NCI-H446 treated with DMSO at 0.1 percent for 48 hours (cell line): ENCODE data around the gene PAMR1.

ENCODE experiments used
- DNase-seq: peaks from one replicate; lab custom pipeline; 2025; lab: John Stamatoyannopoulos, UW

PAMR1 gene

DNA sequence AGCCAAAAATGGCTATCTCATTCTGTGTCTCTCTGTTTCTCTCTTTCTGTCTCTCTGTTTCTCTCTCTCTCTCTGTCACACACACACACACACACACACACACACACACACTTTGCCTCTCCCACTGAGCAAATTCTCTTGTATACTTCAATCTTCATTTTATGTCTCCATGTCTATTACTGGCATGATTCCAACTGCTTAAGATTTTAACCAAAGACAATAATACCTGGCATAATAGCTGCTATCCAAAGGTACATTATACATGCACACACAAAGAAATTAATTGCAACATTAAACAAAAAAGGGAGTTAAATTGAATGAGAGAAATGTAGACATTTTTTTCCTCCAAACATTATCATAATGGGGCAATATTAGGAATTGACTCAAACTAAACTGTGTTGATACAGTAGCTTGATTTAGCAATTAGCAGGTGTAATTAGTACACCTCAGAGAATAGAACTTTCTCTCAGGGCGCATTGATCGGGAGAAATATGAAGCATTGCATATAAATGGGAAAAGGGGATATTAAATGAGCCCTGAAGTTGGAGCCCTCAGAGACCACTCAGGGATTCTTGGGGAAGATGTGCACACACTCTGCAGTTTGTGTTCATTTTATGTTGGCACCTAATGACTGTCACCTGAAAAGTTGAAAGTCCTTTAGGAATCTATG is 88.7 kb downstream of the PAMR1 start:
- DNase-seq: no peak

DNA sequence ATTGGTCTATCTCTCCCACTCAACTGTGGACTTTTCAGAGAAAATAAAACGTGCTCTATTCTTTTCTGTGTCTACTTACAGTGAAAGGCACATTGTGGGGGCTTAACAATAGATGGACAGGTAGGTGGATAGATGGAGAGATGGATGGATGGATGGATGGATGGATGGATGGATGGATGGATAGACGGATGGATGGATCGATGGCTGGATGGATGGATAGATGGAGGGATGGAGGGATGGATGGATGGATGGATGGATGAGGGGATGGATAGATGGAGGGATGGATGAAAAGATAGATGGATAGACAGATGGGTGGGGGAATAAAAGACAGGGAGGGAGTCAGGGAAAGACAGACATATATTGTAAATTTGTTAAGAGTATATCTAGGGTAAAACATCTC is 91.8 kb downstream of the PAMR1 start:
- no peak for DNase-seq

DNA sequence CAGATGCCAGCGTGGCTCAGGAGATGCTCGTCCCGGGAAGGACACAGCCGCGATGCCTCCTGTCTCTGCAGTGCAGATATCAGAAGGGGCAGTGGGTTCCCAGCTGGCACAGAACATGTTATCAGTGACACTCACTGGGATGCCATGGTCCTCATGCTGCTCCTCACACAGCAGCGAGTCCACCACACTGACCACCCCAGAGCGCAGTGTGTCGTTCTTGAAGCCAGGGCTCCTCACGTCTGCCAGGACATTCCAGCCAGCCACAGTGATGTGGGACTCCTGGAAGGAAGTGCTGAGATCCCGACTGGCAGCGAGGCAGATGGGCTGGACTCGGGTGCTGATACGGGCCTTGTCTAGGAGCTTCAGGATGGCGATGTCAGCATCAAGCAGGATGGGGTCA is 93.0 kb downstream of the PAMR1 start:
- no peak for DNase-seq

DNA sequence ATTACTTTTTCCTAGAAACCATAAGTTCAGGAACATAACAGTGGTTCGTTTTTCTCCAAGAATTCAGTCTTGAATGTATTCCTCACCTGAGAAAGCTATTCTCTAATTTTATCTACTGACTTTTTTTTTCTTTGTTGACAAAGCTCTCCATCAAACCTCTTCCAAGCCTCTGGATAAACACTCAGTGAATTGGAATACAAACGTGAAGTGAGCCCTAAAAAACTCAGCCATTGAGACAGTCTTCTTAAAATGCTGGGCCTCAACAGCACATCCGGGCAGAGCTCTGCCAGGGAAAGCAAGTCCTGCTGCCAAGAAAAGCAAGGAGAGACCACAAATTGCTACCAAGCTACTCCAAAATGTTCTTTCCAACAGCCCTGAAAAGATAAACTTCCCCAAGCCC is 98.3 kb downstream of the PAMR1 start:
- no peak for DNase-seq

DNA sequence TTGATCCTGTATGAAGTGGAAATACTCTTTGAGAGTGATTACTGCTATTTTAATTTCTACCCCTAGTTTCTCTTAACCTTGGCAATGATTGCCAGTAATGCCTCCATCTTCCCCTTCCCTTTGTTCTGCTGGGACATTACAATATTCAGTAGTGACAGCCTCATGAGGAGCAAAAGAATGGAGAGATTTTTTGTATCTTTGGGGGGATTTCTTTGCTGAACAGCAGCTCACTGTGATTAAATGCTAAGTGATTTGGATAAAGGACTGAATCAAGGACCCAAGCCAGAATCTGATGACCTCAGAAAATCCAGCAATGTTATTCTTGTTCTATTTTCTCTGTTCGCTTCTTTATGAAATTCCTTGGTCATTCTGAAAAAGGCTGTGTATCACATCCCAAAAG is 99.1 kb downstream of the PAMR1 start:
- no peak for DNase-seq

DNA sequence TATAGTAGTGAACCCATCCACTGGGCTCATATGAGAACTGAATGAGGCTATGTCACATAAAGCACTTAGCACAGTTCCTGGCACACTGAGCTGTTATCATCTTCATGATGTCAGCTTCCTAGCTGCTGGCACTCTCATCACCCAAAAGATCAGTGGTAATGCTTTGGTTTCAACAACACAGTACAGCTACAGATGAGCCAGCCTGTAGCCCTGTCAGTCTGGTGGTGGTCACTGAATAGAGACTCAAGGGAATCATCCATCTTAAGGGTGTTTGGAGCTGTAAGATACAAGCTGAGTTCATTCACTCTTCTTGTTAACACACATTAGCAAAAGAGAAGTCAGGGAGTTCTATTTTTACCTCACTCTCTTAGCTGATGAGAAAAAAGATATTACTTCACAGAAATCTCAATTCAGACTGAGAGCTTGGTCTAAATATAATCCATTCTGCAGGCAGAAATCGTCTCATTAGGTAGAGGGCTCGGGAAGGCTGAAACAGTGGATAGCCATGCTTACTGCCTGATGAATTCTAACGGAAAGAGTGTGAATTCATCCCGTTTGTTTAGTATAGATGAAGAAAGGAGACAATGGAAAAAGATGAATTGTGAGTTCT is 99.7 kb downstream of the PAMR1 start:
- DNase-seq: no peak

DNA sequence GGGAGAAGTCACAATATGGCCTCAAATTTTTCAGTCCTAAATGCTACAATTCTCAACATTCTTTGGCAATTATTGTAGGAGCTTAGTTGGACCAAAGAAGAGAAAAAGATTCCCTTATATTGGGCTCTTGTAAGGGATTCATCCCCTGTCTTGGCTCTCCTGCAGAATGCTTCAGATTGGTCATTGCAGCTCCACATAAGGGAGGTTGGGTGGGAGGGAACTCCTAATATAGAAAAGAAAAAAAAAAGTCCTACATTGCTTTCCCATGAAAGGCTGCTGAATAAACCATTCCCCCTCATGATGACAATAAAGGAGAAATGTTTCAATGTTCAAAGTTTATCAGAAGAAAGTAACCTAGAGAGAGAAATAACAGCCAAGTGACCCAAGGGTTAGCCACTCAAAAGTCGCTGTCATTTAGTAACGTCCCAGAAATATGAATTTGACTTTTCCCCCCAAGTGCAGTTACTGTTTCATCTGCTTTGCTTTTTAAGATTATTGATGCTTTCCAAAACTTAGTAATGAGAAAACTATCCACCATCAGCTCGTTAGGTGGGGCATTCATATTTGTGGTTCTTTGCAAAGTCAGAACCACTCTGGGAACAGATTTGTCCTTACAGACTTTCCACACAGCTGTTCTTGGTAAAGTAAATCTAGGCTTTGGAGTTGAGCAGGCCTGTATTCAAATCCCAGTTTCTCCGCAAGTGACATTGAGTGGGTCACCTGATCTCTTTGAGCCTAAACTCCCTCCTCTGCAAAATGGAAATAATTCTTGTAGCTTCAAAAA is 101.1 kb downstream of the PAMR1 start:
- no peak for DNase-seq

DNA sequence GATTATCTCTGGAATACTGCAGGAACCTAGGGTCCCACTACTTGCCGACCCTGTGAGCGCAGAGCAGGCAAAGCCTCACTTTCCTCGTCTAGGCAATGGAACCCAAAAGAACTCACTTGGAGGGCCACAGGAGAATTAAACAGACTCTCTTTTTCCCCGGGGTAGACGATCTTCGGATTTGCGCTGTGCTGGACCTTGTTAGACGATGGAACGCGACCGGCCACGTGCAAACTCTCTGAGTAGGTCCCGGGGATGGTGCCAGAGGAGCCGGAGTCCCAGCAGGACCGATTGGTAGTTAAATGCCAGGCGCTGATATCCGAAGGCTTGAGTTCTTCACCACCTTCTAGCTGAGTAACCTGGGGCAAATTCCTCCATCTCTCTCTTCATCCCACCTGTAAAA is 105.0 kb downstream of the PAMR1 start:
- no peak for DNase-seq

DNA sequence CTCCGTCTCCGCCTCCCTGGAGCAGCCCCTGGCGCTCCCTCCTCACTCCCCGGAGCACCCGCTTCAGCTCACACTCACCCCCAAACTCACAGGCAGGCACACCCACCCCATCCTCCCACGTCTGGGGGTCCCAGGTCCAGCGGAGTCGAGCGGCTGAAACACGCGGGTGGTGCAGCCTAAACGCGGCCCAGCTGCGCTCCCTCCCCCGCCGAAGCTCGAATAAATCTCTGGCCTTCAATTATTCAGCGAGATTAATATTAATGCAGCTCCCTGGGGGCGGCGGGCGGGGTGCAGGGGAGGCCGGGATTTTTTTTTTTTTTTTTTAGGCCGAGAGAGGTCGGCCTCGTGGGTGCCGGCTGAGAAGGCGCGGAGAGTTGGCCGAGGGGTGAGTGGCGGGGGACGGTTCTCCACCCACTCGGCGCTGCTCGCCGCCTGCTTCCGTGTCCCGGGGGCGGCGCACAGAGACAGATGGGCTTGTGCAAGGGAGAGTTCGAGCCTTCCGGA is 105.5 kb downstream of the PAMR1 start:
- peak; percentile 25 for DNase-seq

DNA sequence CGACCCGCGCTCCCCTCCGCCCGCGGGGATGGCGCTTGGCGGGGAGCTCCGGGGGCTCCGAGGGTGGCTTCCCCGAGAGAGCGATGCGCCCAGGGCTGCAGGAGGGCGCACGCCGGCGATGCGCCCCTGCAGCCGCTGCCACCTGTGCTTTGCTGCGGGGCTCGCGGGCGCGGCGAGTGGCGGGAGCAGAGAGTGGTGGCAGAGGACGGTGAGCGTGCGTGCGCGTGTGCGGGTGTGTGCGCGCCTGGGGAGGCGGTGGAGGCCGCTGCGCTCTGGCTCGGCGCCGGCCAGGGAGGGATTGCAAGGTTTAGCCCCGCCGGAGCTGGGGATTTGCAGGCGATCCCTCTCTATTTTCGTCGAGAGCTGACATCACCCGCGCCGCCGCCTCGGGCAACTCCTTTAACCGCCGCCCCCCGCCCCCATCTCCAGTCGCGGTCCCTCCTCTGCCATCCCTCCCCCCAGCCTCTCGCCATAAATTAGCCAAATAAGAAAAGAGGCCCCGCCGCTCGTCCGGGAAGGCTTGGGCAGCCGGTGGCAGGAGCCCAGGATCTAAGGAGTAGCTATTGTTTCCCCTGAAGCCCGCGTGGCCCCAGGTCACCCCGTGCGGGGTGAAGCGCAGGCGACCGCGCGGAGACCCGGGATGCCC is 106.1 kb downstream of the PAMR1 start, which contains the start of gene SLC1A2:
Gene SLC1A2 (minus strand): TSS at position 375 of the 646 bp plus-strand sequence. CDS start 592 bp downstream, outside the sequence.
- peak; percentile 76 for DNase-seq

DNA sequence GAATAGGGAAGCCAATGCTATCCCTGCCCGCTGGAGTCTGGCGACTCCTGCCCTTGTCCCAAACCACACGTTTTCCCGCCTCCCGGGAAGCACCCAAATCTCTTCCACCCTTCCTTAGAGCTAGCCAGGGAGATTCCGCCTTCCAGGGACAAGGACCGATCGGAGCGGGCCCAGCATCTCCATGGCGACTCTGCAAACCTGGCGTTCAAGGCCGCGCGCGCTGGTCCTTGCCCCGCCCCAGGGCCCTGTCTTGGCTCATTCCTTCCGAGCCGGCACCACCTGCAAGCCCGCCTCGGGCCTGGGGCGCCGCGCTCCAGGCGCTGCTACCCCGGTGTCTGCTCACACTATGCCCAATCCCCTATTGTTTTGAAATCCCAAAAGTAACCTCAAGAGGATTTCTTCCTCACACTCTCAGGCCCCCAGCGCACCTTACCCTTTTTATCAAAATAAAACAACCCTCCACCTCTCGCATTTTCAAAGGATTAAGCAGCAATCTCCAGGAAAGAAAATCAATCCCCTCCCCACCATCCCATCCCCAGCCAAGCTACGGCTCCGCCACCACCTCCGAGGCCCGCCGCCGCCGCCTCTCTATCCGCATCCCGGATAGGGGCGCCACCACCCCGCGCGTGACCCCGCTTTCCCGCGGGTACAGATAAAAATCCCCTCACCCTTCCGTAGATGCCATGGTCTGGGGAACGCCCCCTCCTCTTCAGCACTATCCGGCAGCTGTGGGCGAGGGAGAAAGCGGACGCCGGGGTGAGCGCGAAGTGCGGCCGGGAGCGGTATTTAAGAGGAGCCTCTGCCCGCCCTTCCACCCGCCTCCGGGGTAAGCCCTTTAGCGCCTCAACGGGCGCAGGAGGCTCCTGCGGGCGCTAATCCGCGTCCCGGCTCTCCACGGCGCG is 106.9 kb downstream of the PAMR1 start:
- peak; percentile 31 for DNase-seq

DNA sequence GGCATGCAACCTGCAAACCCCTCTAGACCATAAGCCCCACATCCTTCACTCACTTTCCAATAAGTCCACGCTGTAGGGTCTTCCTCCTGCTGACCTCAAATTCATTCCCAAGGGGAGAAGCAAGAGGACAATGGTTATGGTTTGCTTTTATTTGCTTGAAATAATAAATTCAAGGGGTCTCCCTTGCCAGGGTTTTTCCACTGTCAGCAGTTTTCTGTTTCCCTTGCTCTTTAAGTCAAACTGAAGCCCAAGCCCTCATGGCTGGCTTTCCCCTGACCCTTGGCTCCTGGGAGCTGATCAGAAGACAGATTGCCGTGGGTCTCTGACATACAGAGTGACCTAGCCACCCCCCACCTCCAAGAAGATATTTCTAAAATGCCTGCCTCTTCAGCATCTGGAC is 109.9 kb downstream of the PAMR1 start:
- DNase-seq: no peak

DNA sequence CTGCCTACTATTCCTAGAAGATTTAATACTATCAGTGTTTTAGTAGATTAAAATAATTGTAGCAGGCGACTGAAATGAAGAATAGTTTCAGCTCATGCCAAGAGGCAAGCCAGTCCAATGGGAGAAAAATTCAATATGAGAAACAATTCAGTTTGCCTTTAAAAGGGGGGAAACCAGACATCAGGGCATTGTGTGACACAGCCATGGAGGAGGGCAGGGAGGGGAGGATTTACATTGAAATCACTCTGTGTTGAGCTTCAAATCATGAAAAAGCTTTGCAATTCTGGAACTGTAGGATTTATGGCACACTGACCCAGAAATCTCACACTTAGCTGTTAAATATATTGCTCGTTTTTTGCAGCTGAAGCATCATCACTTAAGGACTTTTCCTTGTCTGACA is 110.6 kb downstream of the PAMR1 start:
- DNase-seq: no peak

DNA sequence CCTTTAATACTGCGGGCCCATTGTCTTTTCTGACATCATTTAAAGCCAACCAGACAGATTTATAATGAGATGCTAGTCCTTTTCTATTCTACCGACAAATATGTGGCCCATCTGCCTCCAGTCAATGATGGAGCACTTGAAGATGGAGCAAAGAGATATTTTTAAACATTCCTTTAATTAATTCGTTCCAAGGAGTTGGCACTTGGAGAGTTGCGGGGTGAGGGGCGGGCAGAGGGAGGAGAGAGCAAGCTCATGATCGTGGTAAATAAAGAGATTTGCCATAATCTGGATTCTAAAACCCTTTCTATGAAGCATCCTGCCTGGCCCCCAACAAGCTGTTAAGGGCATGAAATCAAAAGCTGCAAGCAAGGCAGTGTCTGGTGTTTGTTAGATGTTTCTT is 111.1 kb downstream of the PAMR1 start:
- DNase-seq: peak; percentile 35

DNA sequence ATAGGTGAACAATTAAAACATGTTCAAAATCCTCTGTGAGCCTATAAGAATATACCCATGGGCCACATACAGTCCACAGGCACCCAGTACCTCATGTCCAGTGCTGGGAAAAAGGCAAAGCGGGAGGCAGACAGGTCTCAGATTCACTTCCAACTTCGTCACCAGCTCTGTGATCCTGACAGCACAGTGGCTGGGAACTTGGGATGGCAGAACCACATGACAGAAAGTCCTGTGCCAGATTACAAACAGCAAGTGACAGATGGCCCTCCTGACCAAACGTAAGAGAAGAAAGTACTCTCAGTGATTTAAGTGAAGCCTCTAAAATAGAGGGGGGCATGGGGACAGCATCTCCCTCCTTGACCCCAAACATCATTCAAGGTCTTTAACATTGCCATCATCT is 111.8 kb downstream of the PAMR1 start:
- peak; percentile 35 for DNase-seq

DNA sequence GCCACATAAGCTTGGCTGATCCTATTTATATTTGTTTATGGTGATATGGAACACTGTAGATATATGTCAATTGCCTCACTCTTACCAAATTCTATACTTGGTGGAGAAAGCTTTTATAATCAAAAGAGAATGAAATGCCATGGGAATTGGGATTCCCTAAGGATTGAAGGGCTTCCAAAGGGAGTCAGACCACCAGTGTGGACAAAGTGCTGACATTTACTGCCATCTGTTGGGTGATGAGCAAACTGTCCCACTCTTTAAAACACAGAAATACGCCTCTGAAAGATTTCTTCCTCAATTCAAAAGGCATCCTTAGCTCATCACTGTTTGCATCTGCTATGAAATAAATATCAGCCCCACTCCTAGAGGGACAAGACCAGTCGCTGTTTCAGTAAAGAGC is 113.1 kb downstream of the PAMR1 start:
- DNase-seq: peak; percentile 44

DNA sequence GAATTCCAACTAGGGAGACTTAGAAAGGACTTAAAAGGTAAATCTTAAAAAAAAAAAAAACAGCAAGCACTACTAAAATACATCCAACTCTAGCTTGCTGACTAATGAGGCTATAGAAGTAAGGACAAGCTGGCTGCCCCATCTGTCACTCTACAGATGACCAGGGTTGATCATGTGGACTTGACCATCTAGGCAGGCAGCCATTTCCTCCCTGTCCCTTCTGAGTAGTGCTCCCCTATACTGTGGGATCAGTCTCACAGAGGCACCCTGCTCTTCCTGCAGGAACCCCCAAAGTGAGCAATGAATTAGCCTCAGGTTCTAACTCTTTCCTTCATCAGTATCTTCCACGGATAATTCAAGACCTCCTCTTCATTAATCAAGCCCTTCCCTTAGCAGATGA is 118.4 kb downstream of the PAMR1 start:
- DNase-seq: no peak

DNA sequence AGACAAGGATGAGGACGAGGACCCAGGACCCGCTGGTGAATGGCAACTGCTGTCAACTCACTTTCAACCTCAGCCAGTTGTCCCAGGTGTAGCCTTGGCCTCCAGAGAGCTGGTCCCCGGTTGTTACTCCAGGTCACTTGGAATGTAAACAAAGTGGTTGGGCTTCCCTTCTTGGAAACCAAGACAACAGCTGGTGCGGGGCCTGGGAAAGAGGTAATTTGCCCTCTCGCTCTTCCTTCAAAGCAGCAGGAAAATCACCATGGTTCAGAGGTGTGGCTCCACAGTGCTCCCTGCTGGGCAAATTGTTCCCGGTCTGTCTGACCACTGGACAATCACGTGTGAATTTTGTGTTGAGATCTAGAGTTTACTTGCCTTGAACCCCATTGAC is 121.0 kb downstream of the PAMR1 start:
- DNase-seq: no peak

DNA sequence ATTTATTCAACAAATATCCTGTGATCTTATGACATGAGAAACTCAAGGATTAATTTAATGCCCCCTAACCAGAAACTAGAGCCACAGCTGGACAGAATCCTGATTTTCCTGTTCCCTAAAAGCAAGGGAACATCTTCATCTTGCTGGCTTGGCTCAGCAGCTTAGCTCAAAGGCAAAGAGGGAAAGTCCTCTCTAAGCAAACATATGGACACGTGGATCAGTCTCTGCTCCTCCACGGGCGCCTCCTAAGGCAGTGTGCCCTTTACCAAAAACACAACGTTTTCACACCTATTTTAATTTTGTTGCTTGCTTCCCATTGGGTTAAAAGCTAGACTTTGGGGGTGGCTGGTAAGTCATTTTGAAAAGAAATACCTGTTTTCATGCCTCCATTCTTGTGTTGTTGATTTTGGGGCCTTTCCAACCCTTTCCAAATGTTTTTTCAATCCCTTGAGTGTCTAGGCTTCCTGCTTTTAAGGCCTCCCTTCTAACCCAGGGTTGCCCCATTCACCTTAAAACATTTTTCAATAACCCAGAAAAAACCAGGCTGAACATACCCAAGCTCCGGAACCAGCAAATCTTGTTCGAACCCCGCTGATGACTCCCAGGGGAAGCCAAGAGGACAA is 121.5 kb downstream of the PAMR1 start:
- no peak for DNase-seq

DNA sequence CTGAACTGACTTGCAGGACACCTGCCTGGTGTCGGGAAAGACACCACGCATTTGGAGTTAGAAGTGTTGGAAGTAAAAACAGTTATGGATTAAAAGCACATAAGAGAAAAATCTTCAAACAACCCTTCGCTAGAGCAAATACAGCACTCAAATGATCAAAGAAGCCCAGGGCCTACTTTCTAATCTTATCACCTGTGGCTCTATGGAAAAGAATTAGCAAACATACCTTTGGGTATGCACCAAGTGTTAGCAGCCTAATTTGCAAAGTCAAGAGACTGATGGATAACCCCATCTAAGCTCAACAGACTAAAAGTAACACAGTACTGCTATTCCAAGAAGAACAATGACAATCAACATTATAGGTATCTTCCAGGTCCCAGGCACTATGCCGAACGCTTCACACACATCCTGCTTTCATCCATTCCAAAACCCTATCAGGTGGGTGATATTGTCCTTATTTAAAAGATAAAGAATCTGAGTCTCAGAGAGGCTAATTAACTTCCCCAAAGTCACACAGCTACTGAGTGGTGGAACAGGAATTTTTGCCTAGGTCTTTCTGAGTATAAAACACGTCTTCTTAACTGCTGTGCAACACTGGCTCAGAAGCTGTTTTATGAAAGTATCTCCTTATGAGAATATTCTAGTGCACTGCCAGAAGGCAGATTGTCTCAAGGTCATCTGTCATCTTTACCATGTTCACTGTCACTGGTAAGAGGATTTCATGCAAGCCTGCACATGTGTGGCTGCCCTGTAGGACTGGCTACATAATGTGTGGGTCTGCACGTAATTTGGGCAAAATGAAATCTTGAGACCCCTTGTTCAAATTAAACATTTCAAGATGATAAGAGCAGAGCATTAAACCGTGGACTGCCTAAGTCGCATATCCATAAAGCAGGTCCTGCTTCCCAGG is 122.4 kb downstream of the PAMR1 start:
- no peak for DNase-seq
